GM10248 (cell line): ENCODE data around the gene CSMD2.

Experiments used
- CTCF ChIA-PET: fragments of 300-600 bp; sonication (Branson Sonifier 250); formaldehyde crosslinking; extraction: SDS; loops from one replicate; lab custom pipeline; 2021; ENCODE audit warnings: antibody characterized with exemption; lab: Yijun Ruan, JAX
- POLR2A ChIA-PET: fragments of 350-650 bp; sonication (Branson Sonifier 250); formaldehyde crosslinking; extraction: SDS; loops from one replicate; lab custom pipeline; 2020; ENCODE audit warnings: antibody characterized with exemption; lab: Yijun Ruan, JAX
- DNase-seq: peaks from one replicate; pipeline ENCODE4 v3.0.0; 2012; ENCODE audit errors: extremely low spot score
- TF ChIP-seq, protein P1 (sequence below): IDR thresholded peaks from 2 replicates; pipeline ENCODE4 v1.5.1; 2012; ENCODE audit warnings: mild to moderate bottlenecking, low read depth; ENCODE audit errors: extremely low read depth, missing control alignments, control extremely low read depth

CSMD2 gene

DNA sequence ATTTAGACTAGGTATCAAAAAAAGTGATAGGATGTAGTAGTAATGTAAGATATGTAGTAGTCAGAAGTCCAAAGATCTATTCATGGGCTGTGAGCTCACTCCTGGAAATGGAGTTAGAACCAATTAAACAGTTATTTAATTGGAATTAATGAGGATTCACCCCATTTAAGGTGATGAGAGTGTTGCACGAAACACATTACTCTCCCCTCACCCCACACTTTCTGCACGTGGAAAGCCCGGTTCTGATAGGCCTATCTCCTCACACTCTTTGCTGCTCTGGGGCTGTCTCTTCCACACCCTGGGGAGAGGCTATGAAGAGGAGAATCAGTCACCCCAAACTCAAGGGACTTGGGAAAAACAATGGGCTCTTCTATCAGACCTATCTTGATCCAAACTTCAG is 174.7 kb downstream of the CSMD2 start:
- DNase-seq, result no peak
- TF ChIP-seq, protein P1, sequence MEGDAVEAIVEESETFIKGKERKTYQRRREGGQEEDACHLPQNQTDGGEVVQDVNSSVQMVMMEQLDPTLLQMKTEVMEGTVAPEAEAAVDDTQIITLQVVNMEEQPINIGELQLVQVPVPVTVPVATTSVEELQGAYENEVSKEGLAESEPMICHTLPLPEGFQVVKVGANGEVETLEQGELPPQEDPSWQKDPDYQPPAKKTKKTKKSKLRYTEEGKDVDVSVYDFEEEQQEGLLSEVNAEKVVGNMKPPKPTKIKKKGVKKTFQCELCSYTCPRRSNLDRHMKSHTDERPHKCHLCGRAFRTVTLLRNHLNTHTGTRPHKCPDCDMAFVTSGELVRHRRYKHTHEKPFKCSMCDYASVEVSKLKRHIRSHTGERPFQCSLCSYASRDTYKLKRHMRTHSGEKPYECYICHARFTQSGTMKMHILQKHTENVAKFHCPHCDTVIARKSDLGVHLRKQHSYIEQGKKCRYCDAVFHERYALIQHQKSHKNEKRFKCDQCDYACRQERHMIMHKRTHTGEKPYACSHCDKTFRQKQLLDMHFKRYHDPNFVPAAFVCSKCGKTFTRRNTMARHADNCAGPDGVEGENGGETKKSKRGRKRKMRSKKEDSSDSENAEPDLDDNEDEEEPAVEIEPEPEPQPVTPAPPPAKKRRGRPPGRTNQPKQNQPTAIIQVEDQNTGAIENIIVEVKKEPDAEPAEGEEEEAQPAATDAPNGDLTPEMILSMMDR, result no peak
- ChIA-PET POLR2A (no interaction called here), CTCF (no interaction called here)

DNA sequence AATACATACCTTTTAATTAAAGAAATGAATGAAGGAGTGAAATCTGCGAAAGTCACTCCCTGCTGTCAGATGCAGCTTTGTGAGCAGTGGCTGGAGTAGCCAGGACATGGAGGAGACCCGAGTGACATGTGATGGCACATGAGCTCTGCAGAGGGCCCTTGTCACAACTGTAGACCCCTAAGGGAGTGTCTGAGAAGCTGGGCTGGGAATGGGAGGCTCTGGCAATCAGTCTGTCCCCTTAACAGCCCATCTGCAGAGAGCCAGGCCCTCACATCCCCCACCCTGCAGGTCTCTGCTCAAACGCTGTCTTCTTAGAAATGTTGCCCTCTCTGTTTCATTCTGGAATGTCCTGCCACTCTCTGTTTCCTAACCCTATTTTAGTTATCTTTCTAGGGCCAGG is 176.9 kb downstream of the CSMD2 start:
- DNase-seq, result no peak
- POLR2A ChIA-PET, result no interaction called here
- CTCF ChIA-PET, result no interaction called here
- TF ChIP-seq, protein P1, result no peak

DNA sequence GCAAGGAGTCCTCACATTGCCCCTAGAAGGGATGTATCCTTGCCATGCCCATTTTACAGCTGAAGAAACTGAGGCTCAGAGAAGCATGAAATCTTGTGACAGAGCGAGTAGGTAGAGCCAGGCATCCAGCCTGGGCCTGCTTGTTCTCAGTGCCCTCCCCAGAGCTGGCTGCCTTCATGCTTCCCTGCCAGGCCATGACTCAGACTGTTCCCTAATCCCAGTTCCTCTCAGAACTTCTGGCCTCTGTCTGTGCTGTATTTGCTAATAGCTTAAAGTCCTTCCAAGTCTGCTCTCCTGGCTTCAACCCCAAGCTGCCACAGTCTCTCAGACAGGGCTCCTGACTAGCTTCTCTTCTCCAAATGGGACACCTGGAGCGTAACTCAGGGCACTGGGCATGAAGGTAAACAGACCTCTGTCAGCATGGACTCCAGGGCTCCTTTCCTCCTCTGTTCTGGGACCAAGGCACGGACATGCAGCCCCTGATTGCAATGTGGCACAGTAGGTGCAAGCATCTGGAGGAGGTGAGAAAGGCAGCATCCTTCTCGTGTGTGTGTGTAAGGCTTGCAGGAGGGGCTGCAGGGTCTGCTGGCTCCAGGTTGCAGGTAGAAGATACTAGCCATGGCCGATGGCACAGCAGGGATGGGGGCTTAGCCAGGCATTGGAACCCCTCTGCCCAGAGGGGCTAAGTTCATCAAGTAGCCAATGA is 178.5 kb downstream of the CSMD2 start:
- ChIA-PET CTCF (no interaction called here), POLR2A (no interaction called here)
- no peak for DNase-seq
- TF ChIP-seq, protein P1, result no peak

DNA sequence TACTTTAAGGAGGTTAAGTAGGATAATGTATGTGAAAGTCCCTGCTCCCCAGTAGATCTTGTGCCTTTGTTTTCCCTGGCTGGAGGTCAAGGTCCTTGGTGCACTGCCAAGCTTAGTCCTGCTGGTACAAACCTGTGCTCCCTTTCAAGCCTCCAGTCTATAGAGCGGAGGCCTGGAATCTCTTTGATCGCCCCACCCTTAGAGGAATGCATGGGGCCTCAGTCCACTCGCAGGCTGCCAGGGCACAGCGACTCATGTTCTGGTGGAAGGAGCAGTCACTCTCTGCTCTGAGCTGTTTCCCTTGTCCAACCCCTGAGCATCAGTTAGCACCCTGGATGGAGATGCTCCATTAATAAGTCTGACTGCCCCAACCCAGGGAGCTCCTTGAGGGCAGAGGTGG is 179.4 kb downstream of the CSMD2 start:
- TF ChIP-seq, protein P1, result no peak
- POLR2A ChIA-PET, result no interaction called here
- DNase-seq, result no peak
- CTCF ChIA-PET, result no interaction called here

DNA sequence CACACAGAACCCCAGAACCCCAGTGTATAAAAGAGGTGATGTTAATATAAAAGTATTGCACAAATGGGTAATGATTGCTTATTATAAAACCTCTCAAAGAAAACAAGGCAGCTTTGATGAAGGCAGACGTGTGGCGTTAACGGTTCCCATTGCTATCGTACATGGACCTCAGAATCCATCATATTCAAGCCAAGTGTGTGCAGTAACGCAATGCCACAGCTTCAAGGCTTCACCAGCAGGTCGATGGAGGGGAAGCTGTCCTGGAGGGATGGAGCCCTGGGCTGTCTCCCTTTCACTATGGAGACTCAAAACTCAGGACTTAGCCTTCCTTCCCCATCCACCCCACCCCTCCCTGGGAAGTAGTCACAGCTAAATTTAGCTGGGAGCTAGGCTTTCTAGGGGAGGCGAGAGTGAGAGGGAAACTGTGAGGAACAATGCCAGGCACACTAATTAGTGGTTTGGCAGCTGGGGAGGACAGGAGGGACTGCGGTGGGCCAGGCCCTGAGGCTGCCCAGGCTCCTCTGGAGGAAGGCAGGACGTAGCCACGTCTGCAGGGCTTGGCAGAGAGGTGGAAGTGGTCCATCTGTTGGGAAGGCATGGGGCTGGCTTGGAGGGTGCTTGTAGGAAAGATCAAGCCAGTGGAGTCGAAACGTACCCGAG is 180.0 kb downstream of the CSMD2 start:
- TF ChIP-seq, protein P1, result no peak
- DNase-seq, result no peak
- ChIA-PET POLR2A (no interaction called here), CTCF (no interaction called here)

DNA sequence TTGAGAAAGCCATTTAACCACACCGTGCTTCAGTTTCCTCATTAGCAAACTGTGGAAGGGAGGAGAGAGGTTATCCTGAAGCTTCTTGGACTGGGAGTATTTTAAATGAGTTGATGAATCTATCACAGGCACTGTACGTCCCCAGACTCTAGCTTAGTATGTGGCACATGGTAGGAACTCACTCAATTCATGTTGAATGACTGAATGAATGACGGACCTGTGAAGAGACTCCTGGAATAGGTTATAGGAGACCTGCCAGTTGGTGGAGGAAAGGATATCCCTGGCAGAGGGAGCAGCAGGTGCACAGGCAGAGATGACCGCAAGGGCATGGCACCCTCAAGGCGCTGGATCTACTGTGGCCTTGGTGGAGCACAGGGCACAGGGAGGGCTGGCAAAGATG is 182.6 kb downstream of the CSMD2 start:
- ChIA-PET POLR2A (interaction anchor here (0.5 to 0.6 kb wide), 2 partner anchors 176 to 289 kb away, joined by 3 read pairs; no protein-coding TSS in a partner anchor), CTCF (interaction anchor here (1.3 kb wide), 1 partner anchor 10 kb away, joined by 3 read pairs; no protein-coding TSS in a partner anchor)
- TF ChIP-seq, protein P1, result no peak
- no peak for DNase-seq
